ENCODE results near the gene INTS1. TPM values are rescaled to one million over a fixed set of nuclear protein-coding genes. Genes with fewer than 3 reads are reported as not detected.

Gene INTS1
- total RNA-seq (10 to 100 TPM; 35.5 to 67.4 (median 45.3) TPM), polyA plus RNA-seq (10 to 100 TPM; 41.9 to 46.0 TPM)
- long read RNA-seq, donor 1, full-length matches to known transcripts, result 3 of 46 reads
- long read RNA-seq, donor 1, partial matches to known transcripts, result 38 of 46 reads
- long read RNA-seq, donor 1, other reads (novel, unspliced or antisense), result 5 of 46 reads
- long read RNA-seq, donor 2, full-length matches to known transcripts, result 2 of 116 reads
- long read RNA-seq, donor 2, partial matches to known transcripts, result 103 of 116 reads
- long read RNA-seq, donor 2, other reads (novel, unspliced or antisense), result 11 of 116 reads
- long read RNA-seq, donor 3, full-length matches to known transcripts, result 2 of 68 reads
- long read RNA-seq, donor 3, partial matches to known transcripts, result 56 of 68 reads
- long read RNA-seq, donor 3, other reads (novel, unspliced or antisense), result 10 of 68 reads

GRCh38 chr7:1503816-1504775 lies at the start of gene INTS1:
Gene INTS1, minus strand, starts transcription at chr7:1504389. Its CDS starts 429 bp downstream, at chr7:1503960.
- DNase-seq, result peak; percentile 92 to 95 (median 94)
- intact Hi-C loops (cut with DNase I), result loop anchor here in 5 of 10 donors (1.0 to 10.0 kb wide), 6 partner anchors 26 to 67 kb away; partner anchors contain the start of genes TMEM184A (in 3 of the 5), MAFK (in 1 of the 5) and PSMG3 (in 1 of the 5)
- WGBS, 4 donors, result 1 to 5% (median 2%) methylated on average over 20 to 118 of the region's 118 CpGs
- H3K4me3 ChIP-seq, result peak within 1 kb of the TSS; percentile 82 to 100 (median 100)
- H3K27ac ChIP-seq, result peak within 1 kb of the TSS in 11 of 12 donors; percentile 56 to 90 (median 78)
- H3K27me3 ChIP-seq, result no peaks in the 10 kb centered on the region
- TF ChIP-seq CTCF (IDR thresholded peaks at IDR 0.05) (peak; percentile 75 to 99 (median 92)), POLR2A (IDR thresholded peaks at IDR 0.05) (peak in 1 of 2 donors; percentile 83)
- peaks cover 0 to 40% (median 37%) of the 10 kb centered on the region in 9 donors for H3K36me3 ChIP-seq
- peaks cover 5 to 39% (median 24%) of the 10 kb centered on the region in 12 donors for H3K4me1 ChIP-seq
- no peaks in the 10 kb centered on the region for H3K9me3 ChIP-seq
- peak; percentile 72 to 92 (median 88) for ATAC-seq

GRCh38 chr7:1553512-1554210 lies 49.5 kb upstream of the INTS1 start:
- H3K27ac ChIP-seq, result no peak overlapping the region
- H3K4me1 ChIP-seq, result peaks cover 0 to 23% (median 12%) of the 10 kb centered on the region in 12 donors
- no peaks in the 10 kb centered on the region for H3K36me3 ChIP-seq
- H3K4me3 ChIP-seq, result no peak overlapping the region
- H3K9me3 ChIP-seq, result no peaks in the 10 kb centered on the region
- WGBS, 4 donors, result 75 to 91% (median 77%) methylated on average over 18 to 28 of the region's 28 CpGs
- intact Hi-C loops (cut with DNase I), result loop anchor here in 2 of 10 donors (10.0 kb wide), 1 partner anchor 49 kb away; the partner anchor contains the start of gene INTS1 (in 2 of the 2)
- H3K27me3 ChIP-seq, result peaks cover 0 to 3% (median 0%) of the 10 kb centered on the region in 9 donors
- DNase-seq (peak in 2 of 5 donors; percentile 22 to 32), ATAC-seq (no peak)
- TF ChIP-seq POLR2A (IDR thresholded peaks at IDR 0.05) (no peak), CTCF (IDR thresholded peaks at IDR 0.05) (no peak)

- H3K9me3 ChIP-seq, result no peaks in the 10 kb centered on the region
- DNase-seq (no peak), ATAC-seq (no peak)
- 77 to 85% (median 81%) methylated on average over 7 of the region's 7 CpGs for WGBS, 4 donors
- no peaks in the 10 kb centered on the region for H3K36me3 ChIP-seq
- no peak for TF ChIP-seq POLR2A (IDR thresholded peaks at IDR 0.05)
- TF ChIP-seq CTCF (IDR thresholded peaks at IDR 0.05), result no peak
- H3K27ac ChIP-seq, result no peak overlapping the region
- no peak overlapping the region for H3K4me3 ChIP-seq
- peaks cover 0 to 16% (median 12%) of the 10 kb centered on the region in 12 donors for H3K4me1 ChIP-seq
- intact Hi-C loops (cut with DNase I), result loop anchor here in 2 of 10 donors (10.0 kb wide), 1 partner anchor 47 kb away; the partner anchor contains the start of gene INTS1 (in 2 of the 2)
- H3K27me3 ChIP-seq, result peaks cover 0 to 3% (median 0%) of the 10 kb centered on the region in 9 donors
Measured at GRCh38 chr7:1552200-1552599, 48.0 kb upstream of the INTS1 start.

All from heart left ventricle (tissue), 16 donors.